NT2/D1 (cell line): ENCODE results near the gene PDE1C.

Source experiments
- SUZ12 ChIP-seq: IDR thresholded peaks from 2 replicates; pipeline ENCODE4 v1.6.1; 2011; ENCODE audit not compliant: insufficient read length, insufficient read depth; ENCODE audit errors: extremely low read depth
- YY1 ChIP-seq: IDR thresholded peaks from 2 replicates; pipeline ENCODE4 v1.6.1; 2011; ENCODE audit not compliant: insufficient read length, insufficient read depth

DNA sequence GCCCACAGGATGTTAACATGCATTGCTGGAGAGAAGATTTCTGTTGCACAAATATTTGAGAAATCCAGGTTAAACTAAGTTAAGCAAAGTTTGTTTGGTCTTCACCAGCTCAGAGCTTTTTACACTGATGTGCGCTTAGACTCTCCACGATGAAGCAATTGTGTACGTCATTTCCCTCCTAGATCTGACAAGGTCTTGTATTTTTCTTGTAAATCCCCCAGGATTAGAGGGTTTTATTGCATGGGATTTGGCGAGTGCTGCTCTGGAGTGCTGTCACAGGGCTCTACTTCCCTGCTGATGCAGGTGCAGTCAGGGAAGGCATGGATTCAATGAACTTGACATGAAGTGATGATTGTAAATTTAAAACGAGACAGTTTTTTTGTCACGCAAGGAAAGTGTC is 173.3 kb downstream of the PDE1C start:
- no peak for TF ChIP-seq SUZ12
- no peak for TF ChIP-seq YY1
